GM18909 (cell line): ENCODE results near the gene ZNF84.

Experiments
- ATAC-seq: cut with Tn5 transposase; IDR thresholded peaks from one replicate; pipeline ENCODE4 v1.9.1; 2021; ENCODE audit warnings: mild to moderate bottlenecking; ENCODE audit not compliant: unreplicated experiment, poor library complexity

ZNF84 gene

DNA sequence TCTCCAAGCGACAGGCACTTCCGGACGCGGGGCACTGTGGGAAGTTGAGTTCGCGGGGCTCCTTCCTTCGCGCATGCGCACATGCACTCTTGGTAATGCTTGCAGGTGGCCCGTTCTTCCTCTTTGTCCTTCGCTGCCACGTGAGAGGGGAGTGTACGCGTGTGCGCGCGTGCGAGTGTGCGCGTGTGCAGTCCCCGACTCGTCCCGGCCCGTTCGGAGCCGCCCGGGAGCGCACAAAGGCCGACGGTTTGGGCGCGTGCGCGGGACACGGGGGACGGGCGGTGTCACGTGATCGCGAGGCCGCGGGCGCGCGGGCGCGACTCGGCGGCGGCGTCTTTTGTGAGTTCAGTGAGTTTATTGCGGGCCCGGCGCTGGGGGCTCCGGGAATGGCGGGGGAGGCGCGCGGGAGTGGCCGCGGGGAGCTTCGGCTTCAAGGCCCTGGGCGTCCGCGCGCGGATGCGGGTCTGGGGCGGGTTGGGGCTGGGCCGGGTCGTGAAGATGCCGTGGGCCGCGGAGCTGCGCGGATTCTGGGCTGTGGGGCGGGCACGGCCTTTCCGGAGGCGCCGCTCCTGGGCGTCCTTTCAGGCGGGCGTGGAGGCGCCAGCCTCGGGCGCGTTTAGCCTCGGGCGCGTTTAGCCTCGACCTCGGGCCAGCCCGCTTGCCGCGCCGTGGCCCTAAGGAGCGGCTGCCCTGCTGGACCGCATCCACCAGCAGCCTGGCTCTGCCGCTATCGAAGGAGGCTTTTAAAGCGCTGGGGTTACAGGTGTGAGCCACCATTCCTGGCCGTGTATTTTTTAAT, at the start of gene ZNF84:
Gene ZNF84, plus strand, starts transcription at position 303 of the 799 bp plus-strand sequence. CDS start 3,959 bp downstream, outside the sequence.
- ATAC-seq = peak; percentile 96

DNA sequence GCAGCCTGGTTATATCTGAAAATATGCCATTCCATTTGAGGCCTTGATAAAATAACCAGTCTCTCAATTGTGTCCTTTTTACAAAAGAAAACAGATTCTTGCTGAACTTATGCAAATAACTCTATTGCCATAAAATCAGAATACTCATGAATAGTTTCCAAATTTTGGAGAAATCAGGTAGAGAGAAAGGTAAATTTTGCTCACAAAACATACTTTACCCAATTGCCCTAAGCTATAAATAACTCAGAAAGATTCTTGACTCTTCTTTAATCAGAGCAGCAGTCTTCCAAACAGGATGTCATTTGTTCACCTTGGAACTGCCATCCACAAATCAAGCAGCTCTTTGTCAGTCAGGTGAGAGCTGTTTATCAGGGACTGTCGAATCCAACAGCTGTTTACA, 38.6 kb upstream of the ZNF84 start:
- ATAC-seq = no peak

DNA sequence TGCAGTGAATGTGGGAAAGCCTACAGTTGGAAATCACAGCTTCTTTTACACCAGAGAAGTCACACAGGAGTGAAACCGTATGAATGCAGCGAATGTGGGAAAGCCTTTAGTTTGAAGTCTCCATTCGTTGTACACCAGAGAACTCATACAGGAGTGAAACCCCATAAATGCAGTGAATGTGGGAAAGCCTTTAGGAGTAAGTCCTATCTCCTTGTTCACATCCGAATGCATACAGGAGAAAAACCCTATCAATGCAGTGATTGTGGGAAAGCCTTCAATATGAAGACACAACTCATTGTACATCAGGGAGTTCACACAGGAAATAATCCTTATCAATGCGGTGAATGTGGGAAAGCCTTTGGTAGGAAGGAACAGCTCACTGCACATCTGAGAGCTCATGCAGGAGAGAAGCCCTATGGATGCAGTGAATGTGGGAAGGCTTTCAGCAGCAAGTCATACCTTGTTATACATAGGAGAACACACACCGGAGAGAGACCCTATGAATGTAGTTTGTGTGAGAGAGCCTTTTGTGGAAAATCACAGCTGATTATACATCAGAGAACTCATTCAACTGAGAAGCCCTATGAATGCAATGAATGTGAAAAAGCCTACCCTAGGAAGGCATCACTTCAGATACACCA, 26.5 kb upstream of the ZNF84 start:
- ATAC-seq = no peak

DNA sequence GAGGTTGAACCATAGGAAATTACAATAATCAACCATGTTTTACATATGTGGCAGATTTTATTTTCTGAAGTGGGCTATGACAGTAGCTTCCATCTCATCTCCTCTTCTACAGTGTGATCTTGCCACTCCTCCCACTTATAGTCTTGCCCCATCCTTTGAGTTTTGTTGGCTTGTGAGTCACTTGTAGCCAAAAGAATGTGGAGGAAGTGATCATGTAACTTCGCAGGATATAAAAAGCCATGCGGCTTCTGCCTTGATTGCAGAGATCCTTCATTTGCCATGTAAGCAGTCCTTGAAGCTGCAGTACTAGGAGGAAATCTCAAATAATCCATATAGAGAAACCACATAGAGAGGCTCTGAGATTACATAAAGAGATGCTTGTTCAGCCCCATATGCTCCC, 13.7 kb upstream of the ZNF84 start:
- ATAC-seq = no peak

DNA sequence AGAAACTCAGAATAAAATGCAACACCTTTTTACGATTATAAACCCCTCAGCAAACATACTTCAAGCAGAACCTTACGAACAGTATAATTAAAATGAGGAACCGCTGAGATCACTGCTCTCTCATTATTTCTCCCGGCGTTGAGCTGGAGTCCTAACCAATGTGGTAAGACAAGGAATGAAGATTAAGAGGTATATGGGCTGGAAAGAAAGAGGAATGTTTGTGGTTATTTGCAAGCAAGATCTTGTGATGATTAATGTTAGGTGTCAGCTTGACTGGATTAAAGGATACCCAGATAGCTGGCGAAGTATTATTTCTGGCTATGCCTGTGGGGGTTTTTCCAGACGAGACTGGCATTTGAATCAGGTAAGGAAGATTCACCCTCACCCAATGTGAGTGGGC, 10.3 kb upstream of the ZNF84 start:
- ATAC-seq = no peak

DNA sequence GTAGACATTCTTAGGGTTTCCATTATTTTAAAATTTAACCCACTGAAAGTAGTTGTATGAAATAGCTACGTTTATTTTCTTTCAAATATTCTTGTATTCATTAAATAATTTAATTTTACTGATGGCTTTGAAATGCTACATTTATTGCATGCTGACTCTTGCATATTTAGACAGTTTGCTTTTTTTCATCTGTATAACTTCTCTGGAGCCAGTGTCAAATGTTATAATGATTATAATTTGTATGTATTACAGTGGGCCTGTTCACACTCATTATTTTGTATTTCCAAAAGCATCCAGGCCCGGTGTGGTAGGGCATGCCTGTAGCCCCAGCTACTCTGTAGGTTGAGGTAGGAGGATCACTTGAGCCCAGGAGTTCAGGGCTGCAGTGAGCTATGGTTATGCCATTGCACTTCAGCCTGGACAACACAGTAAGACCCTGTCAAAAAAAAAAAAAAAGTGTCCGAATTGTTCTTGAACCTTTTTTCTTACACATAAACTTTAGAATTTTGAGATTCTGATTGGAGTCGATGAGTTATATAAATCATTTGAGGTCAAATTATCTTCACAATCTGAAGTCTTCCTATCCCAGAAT, 905 bp downstream of the ZNF84 start:
- no peak for ATAC-seq

DNA sequence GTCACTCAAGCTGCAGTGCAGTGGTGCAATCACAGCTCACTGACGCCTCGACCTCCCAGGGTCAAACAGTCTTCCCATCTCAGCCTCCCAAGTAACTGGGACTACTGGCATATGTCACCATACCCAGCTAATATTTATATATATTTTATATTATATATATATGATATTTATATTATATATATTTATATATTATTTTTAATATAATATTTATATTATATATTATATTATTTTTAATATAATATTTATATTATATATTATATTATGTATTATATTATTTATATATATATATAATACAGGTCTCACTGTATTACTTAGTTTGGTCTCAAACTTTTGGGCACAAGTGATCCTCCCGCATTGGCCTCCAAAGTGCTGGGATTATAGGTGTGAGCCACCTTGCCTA, 9.4 kb downstream of the ZNF84 start:
- ATAC-seq = no peak

DNA sequence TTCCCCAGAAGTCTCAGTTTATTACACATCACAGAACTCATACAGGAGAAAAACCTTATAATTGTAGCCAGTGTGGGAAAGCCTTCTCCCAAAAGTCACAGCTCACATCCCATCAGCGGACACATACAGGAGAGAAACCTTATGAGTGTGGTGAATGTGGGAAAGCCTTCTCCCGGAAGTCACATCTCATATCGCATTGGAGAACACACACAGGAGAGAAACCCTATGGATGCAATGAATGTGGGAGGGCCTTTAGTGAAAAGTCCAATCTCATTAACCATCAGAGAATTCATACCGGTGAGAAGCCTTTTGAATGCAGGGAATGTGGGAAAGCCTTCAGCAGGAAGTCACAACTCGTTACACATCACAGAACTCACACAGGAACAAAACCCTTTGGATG, 20.1 kb downstream of the ZNF84 start:
- no peak for ATAC-seq

DNA sequence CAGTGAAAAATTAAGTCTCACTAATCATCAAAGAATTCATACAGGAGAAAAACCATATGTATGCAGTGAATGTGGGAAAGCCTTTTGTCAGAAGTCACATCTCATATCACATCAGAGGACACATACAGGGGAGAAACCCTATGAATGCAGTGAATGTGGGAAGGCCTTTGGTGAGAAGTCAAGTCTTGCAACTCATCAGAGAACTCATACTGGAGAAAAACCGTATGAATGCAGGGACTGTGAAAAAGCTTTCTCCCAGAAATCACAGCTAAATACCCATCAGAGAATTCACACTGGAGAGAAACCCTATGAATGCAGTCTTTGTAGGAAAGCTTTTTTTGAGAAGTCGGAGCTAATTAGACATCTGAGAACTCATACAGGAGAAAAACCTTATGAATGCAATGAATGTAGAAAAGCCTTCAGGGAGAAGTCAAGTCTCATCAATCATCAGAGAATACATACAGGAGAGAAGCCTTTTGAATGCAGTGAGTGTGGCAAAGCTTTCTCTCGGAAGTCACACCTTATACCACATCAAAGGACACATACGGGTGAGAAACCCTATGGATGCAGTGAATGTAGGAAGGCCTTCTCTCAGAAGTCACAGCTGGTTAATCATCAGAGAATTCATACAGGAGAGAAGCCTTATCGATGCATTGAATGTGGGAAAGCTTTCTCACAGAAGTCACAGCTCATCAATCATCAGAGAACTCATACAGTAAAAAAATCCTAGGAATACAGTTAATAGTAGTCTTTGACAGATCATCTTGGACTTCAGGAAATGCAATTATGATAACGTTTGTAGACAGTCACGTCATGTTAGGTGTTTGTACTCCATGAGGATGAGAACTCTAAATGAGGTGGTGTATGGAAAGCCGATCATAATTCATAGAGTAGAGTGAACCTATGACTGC, 21.1 kb downstream of the ZNF84 start:
- ATAC-seq = no peak

DNA sequence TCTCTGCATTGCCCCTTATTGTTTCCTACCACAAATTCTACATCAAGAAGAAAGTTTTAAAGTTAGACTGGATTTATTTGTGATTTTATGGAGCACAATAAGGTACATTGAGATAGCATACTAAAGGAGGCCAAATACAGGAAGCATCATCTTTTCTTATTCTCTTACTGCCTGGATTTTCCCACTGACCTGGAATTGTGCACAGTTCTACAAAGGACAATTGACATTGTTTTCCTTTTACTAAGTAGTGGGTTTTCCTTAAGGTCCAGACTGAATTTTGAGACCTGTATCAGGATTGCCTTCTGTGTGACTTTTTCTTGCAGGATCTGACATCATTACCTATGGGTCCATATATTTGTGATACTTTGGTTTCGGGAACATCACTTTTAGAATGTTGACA, 24.6 kb downstream of the ZNF84 start:
- no peak for ATAC-seq

DNA sequence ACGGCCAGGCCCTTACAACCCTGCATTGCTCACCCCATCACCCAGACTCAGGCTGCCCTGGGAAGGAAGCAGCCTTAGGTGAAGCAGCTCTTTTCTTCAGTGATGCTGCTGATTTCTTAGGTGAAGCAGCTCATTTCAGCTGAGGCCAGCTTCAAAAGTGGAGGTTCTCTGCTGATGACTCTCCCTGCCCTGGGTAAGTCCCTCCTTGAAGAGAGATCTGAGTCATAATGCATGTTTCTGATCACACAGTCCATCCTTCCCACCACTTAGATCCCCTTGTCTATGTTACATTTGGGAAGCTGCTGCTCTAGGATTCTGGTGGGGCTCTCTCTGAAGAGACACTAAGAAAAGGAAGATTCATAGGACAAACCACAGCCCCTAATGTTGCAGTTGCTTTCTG, 26.2 kb downstream of the ZNF84 start:
- no peak for ATAC-seq

DNA sequence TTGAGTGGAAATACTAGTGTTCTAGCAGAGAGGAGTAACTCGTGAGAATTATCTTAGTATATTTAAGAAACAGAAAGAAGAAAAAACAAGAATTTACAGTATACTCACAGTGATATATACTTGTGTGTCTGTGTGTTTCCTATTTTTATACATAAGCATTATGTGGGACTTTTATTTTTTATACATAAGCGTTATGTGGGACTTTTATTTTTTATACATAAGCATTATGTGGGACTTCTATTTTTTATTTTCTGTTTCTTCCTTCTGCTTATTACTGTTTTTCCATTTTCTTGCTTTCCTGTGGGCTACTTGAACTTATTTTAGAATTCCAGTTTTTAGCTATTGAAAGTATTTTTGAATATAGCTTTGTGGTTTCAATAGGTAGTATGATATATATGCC, 36.5 kb downstream of the ZNF84 start:
- ATAC-seq = no peak

DNA sequence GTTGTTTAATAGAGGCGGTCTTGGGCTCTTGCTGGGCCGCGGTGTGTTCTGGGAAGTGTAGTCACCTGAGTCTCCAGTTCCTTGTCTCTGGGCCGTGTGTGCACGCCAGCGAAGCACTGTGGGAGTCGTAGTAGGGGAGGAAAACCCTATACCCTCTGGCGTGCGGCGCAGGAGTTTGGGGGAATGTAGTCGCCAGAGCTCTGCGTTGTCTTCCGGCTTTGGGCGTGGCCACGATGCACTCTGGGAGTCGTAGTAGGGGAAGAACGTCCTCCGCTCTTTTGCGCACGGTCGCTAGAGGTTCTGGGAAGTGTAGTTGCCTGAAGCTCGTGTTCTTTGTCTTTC, 42.7 kb downstream of the ZNF84 start:
- peak; percentile 81 for ATAC-seq

DNA sequence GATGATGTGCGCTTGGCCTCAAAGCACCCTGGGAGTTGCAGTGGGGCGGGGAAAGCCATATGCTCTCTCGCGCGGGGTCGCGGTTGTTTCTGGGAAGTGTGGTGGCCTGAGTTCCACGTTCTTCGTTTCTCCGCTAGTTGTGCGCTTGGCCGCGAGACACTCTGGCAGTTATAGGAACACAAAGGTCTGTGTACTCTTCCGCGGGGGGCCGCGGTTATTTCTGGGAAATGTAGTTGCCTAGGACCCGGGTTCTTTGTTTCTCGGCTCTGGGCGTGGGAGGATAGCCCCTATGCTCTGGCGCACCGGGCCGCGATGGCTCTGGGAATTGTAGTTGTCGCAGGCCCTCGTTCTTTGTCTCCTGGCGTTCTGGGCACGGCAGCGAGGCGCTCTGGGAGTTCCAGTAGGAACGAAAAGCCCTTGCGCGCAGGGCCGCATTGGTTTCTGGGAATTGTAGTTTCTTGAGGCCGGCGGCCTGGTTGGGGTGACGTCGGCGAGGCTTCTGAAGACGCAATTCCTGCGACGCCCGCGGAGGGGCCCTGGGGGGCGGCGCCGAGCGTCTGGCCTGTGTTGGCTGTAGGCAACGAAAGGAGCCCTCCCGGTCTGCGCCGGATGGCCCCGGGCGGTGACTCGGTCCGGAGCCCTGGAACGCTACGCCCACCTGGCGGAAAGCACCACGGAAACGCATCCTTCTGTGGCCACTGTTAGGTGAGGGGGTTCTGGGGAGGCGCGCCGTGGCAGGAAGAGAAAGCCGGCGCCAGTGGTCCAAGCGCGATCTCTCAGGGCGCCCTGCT, 43.3 kb downstream of the ZNF84 start, which contains the start of gene ZNF140:
Gene ZNF140, plus strand, starts transcription at position 556 of the 791 bp plus-strand sequence. CDS start 398 bp downstream, outside the sequence.
- peak; percentile 77 for ATAC-seq

DNA sequence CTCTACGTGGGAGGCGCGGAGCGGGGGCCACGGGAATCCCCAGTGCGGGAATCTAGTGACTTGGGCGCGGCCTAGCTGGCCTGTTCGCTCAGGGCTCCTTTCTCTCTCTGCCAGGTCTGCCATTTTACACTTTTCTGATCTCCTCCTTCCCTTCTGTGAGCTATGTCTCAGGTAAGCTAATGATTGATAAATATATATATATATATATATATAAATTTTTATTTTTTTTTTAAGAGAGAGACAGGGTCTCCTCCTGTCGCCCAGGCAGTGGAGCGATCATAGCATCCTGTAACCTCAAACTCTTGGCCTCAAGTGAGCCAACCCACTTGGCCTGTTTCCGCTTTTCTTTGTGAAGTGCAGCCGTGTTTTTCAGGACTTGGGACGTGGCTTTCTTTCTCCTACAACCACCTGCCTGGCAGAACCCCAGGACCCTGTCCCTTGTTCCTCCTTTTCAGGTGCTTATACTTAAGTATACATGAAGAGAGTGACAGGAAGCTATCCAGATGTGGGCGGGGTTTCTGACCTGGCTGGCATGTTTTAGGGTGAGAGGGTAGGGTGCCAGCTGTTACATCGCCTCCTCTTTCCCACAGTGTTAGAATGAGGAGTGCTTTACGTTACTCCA, 44.0 kb downstream of the ZNF84 start:
- no peak for ATAC-seq

DNA sequence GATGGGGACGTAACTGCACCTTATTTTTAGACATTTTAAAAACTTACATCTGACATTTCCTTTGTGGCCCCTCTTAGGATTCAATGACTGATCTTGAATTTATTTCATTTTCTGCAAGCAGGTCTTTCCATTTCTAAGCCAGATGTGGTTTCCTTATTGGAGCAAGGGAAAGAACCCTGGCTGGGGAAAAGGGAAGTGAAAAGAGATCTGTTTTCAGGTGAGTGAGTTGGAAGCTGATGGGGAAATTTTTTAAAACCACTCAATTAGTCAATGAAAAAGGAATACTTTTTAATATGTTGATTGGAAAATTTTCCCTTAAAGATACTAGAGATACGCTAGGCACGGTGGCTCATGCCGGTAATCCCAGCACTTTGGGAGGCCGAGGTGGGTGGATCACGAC, 46.0 kb downstream of the ZNF84 start:
- ATAC-seq = no peak

DNA sequence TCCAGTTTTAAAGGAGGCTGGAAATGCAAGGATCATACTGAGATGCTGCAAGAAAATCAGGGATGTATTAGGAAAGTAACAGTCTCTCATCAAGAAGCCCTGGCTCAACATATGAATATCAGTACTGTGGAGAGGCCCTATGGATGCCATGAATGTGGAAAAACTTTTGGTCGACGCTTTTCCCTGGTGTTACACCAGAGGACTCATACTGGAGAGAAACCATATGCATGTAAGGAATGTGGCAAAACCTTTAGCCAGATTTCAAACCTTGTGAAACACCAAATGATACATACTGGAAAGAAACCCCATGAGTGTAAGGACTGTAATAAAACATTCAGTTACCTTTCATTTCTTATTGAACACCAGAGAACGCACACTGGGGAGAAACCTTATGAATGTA, 68.3 kb downstream of the ZNF84 start:
- ATAC-seq = no peak

DNA sequence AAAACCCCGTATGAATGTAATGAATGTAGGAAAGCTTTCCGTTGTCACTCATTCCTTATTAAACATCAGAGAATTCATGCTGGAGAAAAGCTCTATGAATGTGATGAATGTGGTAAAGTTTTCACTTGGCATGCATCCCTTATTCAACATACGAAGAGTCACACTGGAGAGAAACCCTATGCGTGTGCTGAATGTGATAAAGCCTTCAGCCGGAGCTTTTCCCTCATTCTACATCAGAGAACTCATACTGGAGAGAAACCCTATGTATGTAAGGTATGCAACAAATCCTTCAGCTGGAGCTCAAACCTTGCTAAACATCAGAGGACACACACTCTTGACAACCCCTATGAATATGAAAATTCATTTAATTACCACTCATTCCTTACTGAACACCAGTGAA, 68.9 kb downstream of the ZNF84 start:
- no peak for ATAC-seq

DNA sequence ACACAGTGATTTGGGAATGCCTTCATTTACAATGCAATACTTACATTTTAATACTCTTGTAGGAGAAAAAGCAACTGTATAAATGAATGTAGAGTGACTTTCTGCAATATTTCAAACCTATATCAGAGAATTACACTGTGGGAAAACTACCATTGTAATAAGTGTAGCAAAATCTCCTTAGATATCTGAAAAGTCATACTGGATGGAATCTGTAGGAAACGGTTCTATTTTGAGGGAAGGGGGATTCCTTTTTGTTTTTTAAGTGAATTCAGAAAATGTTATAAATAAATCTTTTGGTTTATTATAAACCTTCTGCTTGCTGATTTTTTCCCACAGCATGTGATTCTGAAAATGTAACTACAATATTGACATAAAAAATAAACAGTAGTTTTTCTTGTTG, 69.8 kb downstream of the ZNF84 start:
- ATAC-seq = no peak
